Breast epithelium (tissue), 3 donors: ENCODE data around the gene PARD6A.

ENCODE experiments used
- CTCF ChIP-seq, 3 donors: fragments of 450-650 bp; IDR thresholded peaks; one replicate each; pipeline ENCODE4 v1.5.1; 2016 to 2017; ENCODE audit warnings: antibody characterized with exemption in 3 of 3, mild to moderate bottlenecking in 3 of 3, moderate library complexity in 3 of 3
- POLR2A ChIP-seq: fragments of 450-650 bp; IDR thresholded peaks from one replicate; pipeline ENCODE4 v1.6.1; 2016; ENCODE audit warnings: antibody characterized with exemption, mild to moderate bottlenecking, moderate library complexity

GRCh38 chr16:67647681-67648080 is 13.1 kb upstream of the PARD6A start:
- no peak for TF ChIP-seq CTCF (IDR thresholded peaks at IDR 0.05)
- no peak for TF ChIP-seq POLR2A
